Measurements from ENCODE around the gene MISP3.

The MISP3 gene

DNA sequence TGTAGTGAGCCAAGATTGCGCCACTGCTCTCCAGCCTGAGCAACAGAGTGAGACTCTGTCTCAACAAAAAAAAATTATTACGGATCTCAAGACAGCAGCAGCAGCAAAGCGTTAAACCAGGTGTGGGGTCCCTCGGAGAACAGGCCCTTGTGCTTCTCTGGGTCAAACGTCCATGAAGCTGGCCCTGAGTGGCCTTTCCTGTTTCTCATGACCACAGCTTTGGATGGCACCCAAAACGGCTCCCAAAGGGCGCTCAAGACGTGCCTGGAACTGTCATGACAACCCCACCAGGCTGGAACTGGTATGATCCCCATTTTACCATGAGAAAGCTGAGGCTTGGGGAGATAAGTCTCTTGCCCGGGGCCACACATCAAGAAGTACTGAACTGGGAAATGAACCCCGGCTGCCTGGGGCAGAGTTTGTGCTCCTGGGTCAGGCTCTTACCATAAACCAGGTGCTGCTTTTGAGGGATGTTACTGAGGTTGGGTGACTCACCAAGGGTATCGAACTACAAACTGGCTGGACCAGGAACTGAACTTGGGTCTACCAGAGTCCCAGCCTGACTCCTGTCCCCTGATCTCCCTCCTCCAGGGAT lies 29.6 kb downstream of the MISP3 start:
- DNase-seq (ENCODE audit: low read depth in 2 of 2), result no peak

DNA sequence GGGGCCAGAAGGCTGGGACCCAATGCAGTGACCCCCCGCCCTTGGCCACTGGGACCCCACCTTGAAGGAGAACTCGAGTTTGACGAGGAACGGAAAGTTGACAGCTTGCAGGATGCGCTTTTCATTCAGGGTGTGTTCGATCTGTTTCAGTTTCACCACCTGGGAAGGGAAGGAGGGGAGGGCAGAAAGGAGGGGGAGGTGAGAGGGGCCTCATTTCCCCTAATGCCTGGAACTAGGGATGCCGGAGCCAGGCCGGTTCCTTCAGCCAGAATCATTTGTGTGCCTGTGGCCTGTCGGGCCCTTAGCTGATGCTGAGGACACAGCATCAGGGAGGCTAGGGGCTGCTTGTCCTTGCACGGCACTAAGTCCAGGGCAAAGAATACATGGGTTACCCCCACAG lies 30.2 kb downstream of the MISP3 start:
- DNase-seq (ENCODE audit: low read depth in 2 of 2), result no peak

- DNase-seq (ENCODE audit: low read depth in 2 of 2), result no peak
Observed at GRCh38 chr19:14103310-14103709, 30.7 kb downstream of the MISP3 start.

DNA sequence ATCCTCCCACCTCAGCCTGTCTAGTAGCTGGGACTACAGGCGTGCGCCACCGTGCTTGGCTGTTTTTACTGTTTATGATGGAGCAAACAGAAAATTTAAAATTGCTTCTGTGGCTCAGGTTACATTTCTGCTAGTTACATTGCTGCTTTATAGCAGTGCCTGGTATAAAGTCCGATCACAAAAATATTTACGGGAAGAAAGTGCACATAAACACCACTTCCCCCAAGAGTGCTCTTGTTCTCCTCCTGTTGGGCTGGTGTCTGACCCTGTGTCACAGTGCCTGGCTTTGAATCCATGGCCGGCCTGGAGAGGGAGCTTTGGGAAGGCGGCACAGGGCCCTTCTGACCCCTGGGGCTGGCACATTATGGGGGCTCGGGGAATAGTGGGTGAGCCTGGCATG lies 33.1 kb downstream of the MISP3 start:
- no peak for DNase-seq (ENCODE audit: low read depth in 2 of 2)

GRCh38 chr19:14106840-14107239 lies 34.3 kb downstream of the MISP3 start:
- DNase-seq (ENCODE audit: low read depth in 2 of 2), result no peak

GRCh38 chr19:14107581-14108461 lies 35.2 kb downstream of the MISP3 start:
- DNase-seq (ENCODE audit: low read depth in 2 of 2), result no peak

DNA sequence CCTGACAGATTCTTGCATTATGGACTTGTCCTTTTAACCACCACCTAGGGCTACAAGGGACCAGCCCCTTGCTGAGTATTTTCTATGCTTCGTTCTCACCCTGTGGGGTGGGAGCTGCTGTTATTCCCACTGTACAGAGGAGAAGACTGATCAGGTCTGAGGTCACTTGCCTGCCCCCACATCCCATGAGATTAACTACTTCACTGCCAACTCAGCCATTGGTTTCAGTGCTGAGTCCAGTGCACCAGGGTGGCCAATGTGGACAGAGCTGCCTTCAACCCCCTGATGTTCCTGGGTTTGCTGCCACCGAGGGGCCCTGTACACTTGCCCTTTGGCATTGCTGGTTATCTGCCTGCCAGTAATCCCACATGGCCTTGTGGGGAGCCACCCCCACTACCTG lies 38.1 kb downstream of the MISP3 start:
- DNase-seq (ENCODE audit: low read depth in 2 of 2), result no peak

DNA sequence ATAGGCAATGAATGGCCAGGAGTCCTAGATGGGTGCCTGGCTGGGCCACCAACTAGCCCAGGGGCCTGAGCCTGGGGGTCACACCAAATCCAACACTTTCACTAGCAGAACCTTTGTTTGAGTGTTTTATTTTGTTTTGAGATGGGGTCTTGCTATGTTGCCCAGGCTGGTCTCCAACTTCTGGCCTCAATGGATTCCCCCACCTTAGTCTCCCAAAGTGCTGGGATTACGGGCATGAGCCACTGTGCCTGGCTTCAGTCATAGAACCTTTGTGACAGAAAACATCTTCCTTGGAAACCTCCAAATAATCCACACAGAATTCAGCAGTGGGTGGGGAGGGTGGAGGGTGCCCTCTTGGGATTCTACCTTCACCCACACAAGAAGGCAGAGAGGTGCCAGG lies 38.9 kb downstream of the MISP3 start:
- no peak for DNase-seq (ENCODE audit: low read depth in 2 of 2)

- DNase-seq (ENCODE audit: low read depth in 2 of 2), result no peak
Observed at GRCh38 chr19:14112051-14112808, 39.6 kb downstream of the MISP3 start.

DNA sequence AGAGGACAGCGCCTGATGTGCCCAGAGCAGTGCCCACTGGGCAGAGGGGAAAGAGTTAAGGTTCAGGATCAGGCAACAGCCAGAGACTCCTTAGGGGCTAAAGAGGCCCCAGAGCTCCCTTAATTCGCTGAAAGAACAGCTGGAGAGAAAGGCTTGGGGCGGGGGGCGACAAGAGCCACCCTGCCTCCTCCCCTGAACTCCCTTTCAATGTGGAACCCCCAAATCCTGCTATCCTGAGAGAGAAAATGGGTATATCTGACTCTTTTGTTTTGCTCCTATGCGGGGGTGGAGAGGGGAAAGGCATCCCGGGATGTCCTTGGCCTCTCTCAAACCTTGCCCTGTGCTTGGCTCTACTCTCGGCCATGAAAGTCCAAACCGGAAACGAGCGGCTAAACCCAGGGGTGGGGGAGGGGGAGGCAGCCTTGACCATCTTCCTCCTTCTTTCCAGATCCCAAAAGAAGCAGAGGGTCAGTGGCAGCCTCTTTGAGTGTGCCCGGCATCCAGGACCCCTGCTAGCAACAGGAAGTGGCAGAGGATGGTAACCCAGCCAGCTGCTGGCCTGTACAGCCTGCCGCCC lies 40.3 kb downstream of the MISP3 start:
- DNase-seq (ENCODE audit: low read depth in 2 of 2), result no peak

DNA sequence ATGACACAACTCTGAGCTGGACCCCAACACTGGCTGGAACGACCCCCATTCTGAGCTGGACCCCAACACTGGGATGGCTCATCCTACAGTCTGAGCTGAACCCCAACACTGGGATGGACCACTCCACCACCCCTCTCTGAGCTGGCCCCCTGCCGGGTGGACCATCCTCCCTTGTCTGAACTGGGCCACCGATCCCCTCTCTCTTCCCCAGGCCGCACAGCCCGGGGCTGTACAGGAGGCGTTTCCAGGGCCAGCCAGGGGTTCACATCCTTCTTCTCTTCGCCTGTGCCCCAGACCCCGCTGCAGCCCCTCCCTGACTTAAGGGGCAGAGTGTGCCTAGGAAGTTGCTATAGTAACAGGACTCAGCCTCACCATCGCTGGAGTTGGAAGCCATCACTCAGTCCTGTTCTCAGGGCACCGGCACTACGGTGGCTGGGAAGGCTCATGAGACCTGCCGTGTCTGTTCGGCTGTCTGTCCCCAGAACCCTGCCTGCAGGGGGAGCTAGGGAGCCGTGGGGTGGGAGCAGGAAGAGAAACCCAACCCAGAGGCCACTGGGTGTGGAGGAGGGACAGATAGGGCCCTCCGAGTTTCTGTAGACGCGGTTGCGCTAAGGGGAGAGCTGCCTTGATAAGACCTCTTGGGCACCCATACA lies 41.3 kb downstream of the MISP3 start:
- DNase-seq (ENCODE audit: low read depth in 2 of 2), result no peak

- DNase-seq (ENCODE audit: low read depth in 2 of 2), result no peak
Observed at GRCh38 chr19:14114439-14114838, 41.9 kb downstream of the MISP3 start.

DNA sequence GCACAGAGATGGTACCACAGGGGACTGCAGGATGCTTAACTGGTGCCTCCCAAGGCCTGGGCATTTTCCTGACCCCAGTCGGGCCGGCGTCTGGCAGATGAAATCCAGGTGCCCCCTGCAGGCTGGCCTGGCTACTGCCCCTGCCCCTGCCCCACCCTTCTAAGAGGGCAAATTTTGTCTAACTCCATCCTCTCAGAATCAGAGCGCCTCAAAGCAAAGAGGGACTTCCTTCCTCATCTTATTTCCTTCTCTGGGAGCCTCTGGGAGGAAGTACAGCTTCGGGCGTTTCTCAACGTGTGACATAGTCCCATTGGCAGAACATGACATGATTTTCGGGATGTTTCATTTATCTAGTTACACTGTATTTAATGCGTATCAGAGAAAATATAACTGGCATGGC lies 42.3 kb downstream of the MISP3 start:
- no peak for DNase-seq (ENCODE audit: low read depth in 2 of 2)

DNA sequence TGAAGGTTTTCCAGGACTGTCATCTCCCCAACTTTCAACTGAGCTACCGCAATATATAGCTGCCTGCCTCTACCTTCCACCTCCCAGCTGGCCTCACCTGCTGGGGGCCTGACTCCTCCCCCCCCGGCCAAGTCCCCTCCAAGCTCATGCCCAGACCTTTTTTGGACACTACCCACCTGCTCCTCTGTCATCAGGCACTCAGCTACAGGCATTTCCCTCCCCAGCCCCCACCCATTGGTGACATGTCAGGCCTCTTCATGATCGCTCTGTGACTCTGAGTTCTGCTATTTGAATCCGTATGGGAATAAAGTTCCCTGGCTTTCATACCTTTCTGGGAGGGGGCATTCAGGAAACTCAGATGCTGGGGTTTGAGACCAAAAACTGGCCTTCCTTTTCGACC lies 43.2 kb downstream of the MISP3 start:
- no peak for DNase-seq (ENCODE audit: low read depth in 2 of 2)

- DNase-seq (ENCODE audit: low read depth in 2 of 2), result no peak
Observed at GRCh38 chr19:14116525-14116917, 43.9 kb downstream of the MISP3 start.

GRCh38 chr19:14116918-14117578 lies 44.5 kb downstream of the MISP3 start:
- no peak for DNase-seq (ENCODE audit: low read depth in 2 of 2)

GRCh38 chr19:14117668-14118164 lies 45.1 kb downstream of the MISP3 start, which contains the start of gene PRKACA:
Gene PRKACA (minus strand): TSS chr19:14117762. CDS start chr19:14117547, 215 bp downstream.
- peak; percentile 94 to 98 for DNase-seq (ENCODE audit: low read depth in 2 of 2)

DNA sequence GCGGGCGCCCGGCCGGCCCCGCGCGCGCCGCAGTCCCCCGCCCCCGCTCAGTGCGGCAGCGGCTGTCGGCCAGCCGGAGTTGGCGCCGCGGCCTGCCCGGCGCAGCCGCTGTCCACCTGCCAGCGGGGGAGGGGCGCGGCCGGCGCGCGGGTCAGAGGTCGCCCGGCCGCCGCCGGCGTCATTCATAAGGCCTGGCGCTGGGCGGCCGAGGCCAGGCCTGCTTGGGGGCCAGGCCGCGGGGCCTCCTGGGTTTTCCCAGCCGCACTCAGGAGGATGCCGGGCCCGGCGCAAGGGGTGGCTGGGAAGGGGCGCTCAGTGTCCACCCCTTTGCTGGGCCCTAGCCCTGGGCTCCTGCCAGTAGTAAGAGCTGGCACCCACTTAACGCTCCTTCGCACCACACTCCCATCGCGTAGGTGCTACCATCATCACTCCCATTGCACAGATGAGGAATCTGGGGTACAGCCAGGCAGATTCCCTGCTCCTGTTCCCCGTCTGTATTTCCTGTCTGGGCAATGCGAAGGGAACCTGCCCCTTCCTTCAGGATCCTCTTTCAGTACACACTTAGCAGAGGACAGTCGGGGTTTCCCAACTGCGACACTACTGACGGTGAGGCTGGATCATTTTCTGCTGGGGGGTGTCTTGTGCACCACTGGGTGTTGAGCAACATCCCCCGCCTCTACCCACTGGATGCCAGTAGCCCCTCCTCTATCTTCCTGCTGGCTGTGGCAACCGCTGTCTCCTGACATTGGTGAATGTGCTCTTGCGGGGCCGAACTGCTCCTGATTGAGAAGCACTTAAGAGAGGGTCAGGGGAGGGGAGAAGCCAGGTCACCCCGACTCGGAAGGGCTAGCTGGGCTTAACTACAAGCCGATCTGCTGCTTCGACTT lies 45.8 kb downstream of the MISP3 start:
- no peak for DNase-seq (ENCODE audit: low read depth in 2 of 2)

DNA sequence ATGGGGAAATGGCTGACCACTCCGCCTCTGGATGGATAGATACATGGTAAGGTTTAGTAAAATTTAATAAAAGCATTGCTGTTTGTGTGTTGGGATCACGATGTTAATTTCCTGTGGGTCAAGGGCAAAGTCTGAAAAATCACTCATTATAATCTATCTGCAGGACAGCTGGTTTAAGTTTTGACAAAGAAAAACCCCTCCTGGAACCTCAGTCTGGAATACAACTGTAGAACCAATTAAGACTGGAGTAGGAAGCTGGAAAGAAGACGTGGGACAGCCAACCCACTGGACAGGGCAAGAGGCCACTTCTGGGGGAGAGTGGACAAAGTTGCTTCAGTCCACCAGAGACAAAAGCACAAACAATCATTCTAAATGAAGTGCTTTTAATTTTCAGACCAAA lies 46.6 kb downstream of the MISP3 start:
- no peak for DNase-seq (ENCODE audit: low read depth in 2 of 2)
